T-cell (primary cell): ENCODE results near the gene SMC1B. TPM values are rescaled to one million over a fixed set of nuclear protein-coding genes. Genes with fewer than 3 reads are reported as not detected.
"Not testable (repeated sequence)": the region's sequence is repeated elsewhere in the genome, so short reads cannot be mapped to it uniquely, and the experiment has no call there.

Experiments used
- ATAC-seq, 4 experiments: fragments of 200-7000 bp in 3 of 4; fragments of 150-1000 bp in 1 of 4; cut with Tn5 transposase; replicated peaks in 1 of 4; 1 replicate in 3 of 4; 2 replicates in 1 of 4; pipeline ENCODE4 v1.10.0; 2021; ENCODE audit warnings: moderate library complexity in 3 of 4, mild to moderate bottlenecking in 2 of 4, moderate number of reproducible peaks in 1 of 4
- CTCF ChIA-PET, 2 donors: fragments of 300-600 bp; sonication (Branson Sonifier 250); formaldehyde crosslinking; loops; one replicate each; lab custom pipeline; 2022; ENCODE audit warnings: antibody characterized with exemption in 2 of 2; lab: Charles Lee
- POLR2A ChIA-PET, 2 donors: fragments of 300-600 bp; sonication (Branson Sonifier 250); formaldehyde crosslinking; loops; one replicate each; lab custom pipeline; 2022; ENCODE audit warnings: antibody characterized with exemption in 2 of 2; lab: Charles Lee
- DNase-seq, 35 experiments: peaks; one replicate each; pipeline versions ENCODE4 v3.0.0 to v3.0.0-alpha.2; 2013 to 2023
- H3K27ac ChIP-seq: one replicate; pipeline ENCODE4 v1.5.1; 2013; ENCODE audit warnings: low read length
- H3K27me3 ChIP-seq, 2 experiments: replicated peaks in 1 of 2; 1 replicate in 1 of 2; 2 replicates in 1 of 2; pipeline versions ENCODE4 v1.6.1 to v1.7.0; 2013; ENCODE audit warnings: low read length in 1 of 2, mixed read lengths in 1 of 2; ENCODE audit not compliant: control insufficient read depth in 2 of 2, insufficient read depth in 2 of 2; ENCODE audit errors: extremely low read depth in 1 of 2
- H3K36me3 ChIP-seq, 2 donors: 1 replicate in 1 of 2; 2 replicates in 1 of 2; pipeline versions ENCODE4 v1.6.1 to v1.7.0; 2013; ENCODE audit warnings: low read length in 1 of 2; ENCODE audit not compliant: control insufficient read depth in 2 of 2, insufficient read depth in 1 of 2; ENCODE audit errors: extremely low read depth in 1 of 2
- H3K4me1 ChIP-seq, 2 experiments: 1 replicate in 1 of 2; 2 replicates in 1 of 2; pipeline versions ENCODE4 v1.6.1 to v1.7.0; 2013; ENCODE audit warnings: low read length in 2 of 2, mixed read lengths in 1 of 2; ENCODE audit not compliant: insufficient read depth in 2 of 2, control insufficient read depth in 1 of 2; ENCODE audit errors: extremely low read depth in 1 of 2
- H3K4me3 ChIP-seq, 2 donors: 1 replicate in 1 of 2; 2 replicates in 1 of 2; pipeline versions ENCODE4 v1.5.1 to v1.7.0; 2013; ENCODE audit warnings: mild to moderate bottlenecking in 2 of 2, low read length in 1 of 2, moderate library complexity in 1 of 2; ENCODE audit not compliant: control insufficient read depth in 1 of 2; ENCODE audit errors: extremely low read depth in 1 of 2
- H3K9me3 ChIP-seq: 2 replicates; pipeline ENCODE4 v1.7.0; 2013
- H3K27ac Mint-ChIP-seq, 2 donors: one replicate each; pipeline ENCODE4 v1.8.0; 2020 to 2021; ENCODE audit warnings: mild to moderate bottlenecking in 2 of 2, mixed read lengths in 2 of 2
- H3K27me3 Mint-ChIP-seq, 2 donors: one replicate each; pipeline ENCODE4 v1.8.0; 2021 to 2022; ENCODE audit warnings: mixed read lengths in 2 of 2
- H3K36me3 Mint-ChIP-seq: one replicate; pipeline ENCODE4 v1.8.0; 2021; ENCODE audit warnings: mixed read lengths
- H3K4me1 Mint-ChIP-seq, 3 donors: one replicate each; pipeline ENCODE4 v1.8.0; 2020 to 2022; ENCODE audit warnings: mixed read lengths in 3 of 3, mild to moderate bottlenecking in 1 of 3
- H3K4me3 Mint-ChIP-seq, 3 donors: one replicate each; pipeline ENCODE4 v1.8.0; 2020 to 2022; ENCODE audit warnings: mild to moderate bottlenecking in 3 of 3, mixed read lengths in 3 of 3, moderate library complexity in 3 of 3
- H3K9me3 Mint-ChIP-seq, 3 donors: one replicate each; pipeline ENCODE4 v1.8.0; 2020 to 2022; ENCODE audit warnings: mixed read lengths in 3 of 3
- WGBS: methylation state at CpG from one replicate; pipeline ENCODE4 v1.1.5; 2013; ENCODE audit warnings: missing lambda C conversion rate; ENCODE audit not compliant: insufficient coverage; 5-methylcytosine and 5-hydroxymethylcytosine counted together
- total RNA-seq, 35 experiments: library from RNA in 6 of 35; stranded (reverse) in 6 of 35; fragments of 120-200 nt in 1 of 35; gene quantifications; one replicate each; pipeline versions ENCODE4 v1.2.1 to v1.2.4 and lab custom pipeline; 2013 to 2026

Gene SMC1B
- total RNA-seq, 5 donors from 2014 or later (not counting 1 experiment from before 2014, with no cell fraction given), result 0.06 to 0.12 (median 0.06) TPM; not detected in 2

- no peaks in the 10 kb centered on the region for H3K36me3 ChIP-seq
- Mint-ChIP-seq H3K27ac (no peak overlapping the region), H3K4me3 (no peak overlapping the region), H3K36me3 (no peaks in the 10 kb centered on the region), H3K4me1 (no peaks in the 10 kb centered on the region), H3K9me3 (no peaks in the 10 kb centered on the region), H3K27me3 (peaks cover 2 to 11% of the 10 kb centered on the region in 2 donors)
- H3K9me3 ChIP-seq, result no peaks in the 10 kb centered on the region
- WGBS, result 72% methylated on average over 5 of the region's 6 CpGs
- no peaks in the 10 kb centered on the region for H3K4me1 ChIP-seq
- peaks cover 0 to 30% of the 10 kb centered on the region in 2 experiments for H3K27me3 ChIP-seq
- ATAC-seq (no peak), DNase-seq (no peak)
- ChIA-PET CTCF (no interaction called here), POLR2A (no interaction called here)
- no peak overlapping the region for H3K27ac ChIP-seq
- H3K4me3 ChIP-seq, result no peak overlapping the region
Measured at GRCh38 chr22:45451972-45452371, 38.6 kb upstream of the SMC1B start.

GRCh38 chr22:45450921-45451651, 37.7 kb upstream of the SMC1B start:
- Mint-ChIP-seq H3K27me3 (peaks cover 0 to 11% of the 10 kb centered on the region in 2 donors), H3K36me3 (no peaks in the 10 kb centered on the region), H3K27ac (no peak overlapping the region), H3K4me1 (no peaks in the 10 kb centered on the region), H3K4me3 (no peak overlapping the region), H3K9me3 (no peaks in the 10 kb centered on the region)
- Histone ChIP-seq H3K9me3 (no peaks in the 10 kb centered on the region), H3K27me3 (peaks cover 0 to 26% of the 10 kb centered on the region in 2 experiments), H3K4me1 (no peaks in the 10 kb centered on the region), H3K27ac (no peak overlapping the region), H3K36me3 (no peaks in the 10 kb centered on the region), H3K4me3 (no peak overlapping the region)
- ATAC-seq (no peak), DNase-seq (no peak)
- ChIA-PET CTCF (interaction anchor here in 1 of 2 donors (0.5 kb wide), 1 partner anchor 364 kb away, joined by 3 read pairs; no protein-coding TSS in a partner anchor), POLR2A (no interaction called here)
- WGBS, result 81% methylated on average over 10 of the region's 12 CpGs

GRCh38 chr22:45450101-45450785, 36.8 kb upstream of the SMC1B start:
- Mint-ChIP-seq H3K4me1 (no peaks in the 10 kb centered on the region), H3K4me3 (no peak overlapping the region), H3K9me3 (no peaks in the 10 kb centered on the region), H3K27me3 (peaks cover 0 to 11% of the 10 kb centered on the region in 2 donors), H3K36me3 (no peaks in the 10 kb centered on the region), H3K27ac (no peak overlapping the region)
- ChIA-PET CTCF (interaction anchor here in 1 of 2 donors (0.5 kb wide), 1 partner anchor 365 kb away, joined by 3 read pairs; no protein-coding TSS in a partner anchor), POLR2A (interaction anchor here in 1 of 2 donors (0.6 kb wide), 1 partner anchor 168 kb away, joined by 3 read pairs; no protein-coding TSS in a partner anchor)
- no peak overlapping the region for H3K27ac ChIP-seq
- H3K9me3 ChIP-seq, result no peaks in the 10 kb centered on the region
- peaks cover 0 to 19% of the 10 kb centered on the region in 2 experiments for H3K27me3 ChIP-seq
- no peaks in the 10 kb centered on the region for H3K36me3 ChIP-seq
- no peak overlapping the region for H3K4me3 ChIP-seq
- H3K4me1 ChIP-seq, result no peaks in the 10 kb centered on the region
- DNase-seq (no peak), ATAC-seq (no peak)
- WGBS, result 95% methylated on average over 9 of the region's 16 CpGs

- ATAC-seq, H3K4me3 ChIP-seq, H3K36me3 ChIP-seq, H3K4me3 Mint-ChIP-seq, H3K27ac Mint-ChIP-seq, H3K4me1 ChIP-seq, H3K9me3 ChIP-seq, CTCF ChIA-PET, H3K36me3 Mint-ChIP-seq, H3K27me3 Mint-ChIP-seq, H3K27ac ChIP-seq, H3K9me3 Mint-ChIP-seq, DNase-seq, H3K4me1 Mint-ChIP-seq: not testable (repeated sequence)
- no CpG with 5 or more reads among the region's 5 CpGs for WGBS
- POLR2A ChIA-PET, result interaction anchor here in 1 of 2 donors (0.6 kb wide), 1 partner anchor 167 kb away, joined by 3 read pairs; no protein-coding TSS in a partner anchor
- peaks cover 0 to 17% of the 10 kb centered on the region in 2 experiments for H3K27me3 ChIP-seq
Measured at GRCh38 chr22:45449442-45449841, 36.0 kb upstream of the SMC1B start.

GRCh38 chr22:45448431-45448830, 35.0 kb upstream of the SMC1B start:
- Histone ChIP-seq H3K36me3 (no peaks in the 10 kb centered on the region), H3K9me3 (no peaks in the 10 kb centered on the region), H3K27ac (no peak overlapping the region), H3K4me3 (no peak overlapping the region), H3K27me3 (peaks cover 0 to 17% of the 10 kb centered on the region in 2 experiments), H3K4me1 (no peaks in the 10 kb centered on the region)
- Mint-ChIP-seq H3K4me1 (no peaks in the 10 kb centered on the region), H3K27ac (no peak overlapping the region), H3K9me3 (no peaks in the 10 kb centered on the region), H3K4me3 (no peak overlapping the region), H3K27me3 (peaks cover 0 to 7% of the 10 kb centered on the region in 2 donors), H3K36me3 (no peaks in the 10 kb centered on the region)
- 90% methylated on average over 6 of the region's 9 CpGs for WGBS
- DNase-seq, result no peak
- POLR2A ChIA-PET, result no interaction called here
- CTCF ChIA-PET, result no interaction called here
- peak in 1 of 4 experiments; percentile 7 for ATAC-seq

GRCh38 chr22:45447596-45447995, 34.2 kb upstream of the SMC1B start:
- H3K4me3 ChIP-seq, H3K9me3 ChIP-seq, H3K4me1 Mint-ChIP-seq, H3K4me1 ChIP-seq, DNase-seq, ATAC-seq, H3K36me3 Mint-ChIP-seq, POLR2A ChIA-PET, H3K9me3 Mint-ChIP-seq, H3K36me3 ChIP-seq, H3K27ac ChIP-seq, CTCF ChIA-PET, H3K27ac Mint-ChIP-seq, H3K4me3 Mint-ChIP-seq, H3K27me3 Mint-ChIP-seq: not testable (repeated sequence)
- peaks cover 0 to 14% of the 10 kb centered on the region in 2 experiments for H3K27me3 ChIP-seq
- WGBS, result no CpG with 5 or more reads among the region's 4 CpGs
